Retina (tissue), 1 donor: Measurements from ENCODE around the gene IL36A.

Source experiments
- DNase-seq: peaks from one replicate; pipeline ENCODE4 v3.0.0-alpha.2; 2016

The IL36A gene

GRCh38 chr2:113009622-113010021 lies 4.4 kb downstream of the IL36A start:
- DNase-seq = no peak

- DNase-seq = no peak
Observed at GRCh38 chr2:113010088-113010487, 4.8 kb downstream of the IL36A start.

GRCh38 chr2:113011108-113011507 lies 5.8 kb downstream of the IL36A start:
- DNase-seq = no peak

- DNase-seq = no peak
Observed at GRCh38 chr2:113012436-113013335, 7.4 kb downstream of the IL36A start.

- no peak for DNase-seq
Observed at GRCh38 chr2:113013336-113013661, 8.0 kb downstream of the IL36A start.

- no peak for DNase-seq
Observed at GRCh38 chr2:113014067-113014466, 8.8 kb downstream of the IL36A start.

- DNase-seq = no peak
Observed at GRCh38 chr2:113015042-113015441, 9.8 kb downstream of the IL36A start.

- no peak for DNase-seq
Observed at GRCh38 chr2:113015655-113016054, 10.4 kb downstream of the IL36A start.

- DNase-seq = no peak
Observed at GRCh38 chr2:113018509-113018908, 13.2 kb downstream of the IL36A start.

GRCh38 chr2:113021312-113021711 lies 16.1 kb downstream of the IL36A start:
- no peak for DNase-seq

- DNase-seq = no peak
Observed at GRCh38 chr2:113024764-113025163, 19.5 kb downstream of the IL36A start.

GRCh38 chr2:113025737-113026136 lies 20.5 kb downstream of the IL36A start:
- no peak for DNase-seq

GRCh38 chr2:113027691-113028090 lies 22.4 kb downstream of the IL36A start:
- no peak for DNase-seq

GRCh38 chr2:113028112-113028511 lies 22.9 kb downstream of the IL36A start:
- no peak for DNase-seq

- no peak for DNase-seq
Observed at GRCh38 chr2:113032737-113033136, 27.5 kb downstream of the IL36A start.

GRCh38 chr2:113034016-113034415 lies 28.8 kb downstream of the IL36A start:
- DNase-seq = no peak

GRCh38 chr2:113036763-113037162 lies 31.5 kb downstream of the IL36A start:
- no peak for DNase-seq

GRCh38 chr2:113038291-113038690 lies 33.0 kb downstream of the IL36A start:
- DNase-seq = no peak

GRCh38 chr2:113039158-113039557 lies 33.9 kb downstream of the IL36A start:
- DNase-seq = no peak

GRCh38 chr2:113039719-113040118 lies 34.5 kb downstream of the IL36A start:
- no peak for DNase-seq

GRCh38 chr2:113041871-113042270 lies 36.6 kb downstream of the IL36A start:
- DNase-seq = no peak

GRCh38 chr2:113046465-113046864 lies 41.2 kb downstream of the IL36A start:
- no peak for DNase-seq

GRCh38 chr2:113050921-113051895 lies 45.9 kb downstream of the IL36A start:
- DNase-seq = no peak

- no peak for DNase-seq
Observed at GRCh38 chr2:113052396-113052917, 47.2 kb downstream of the IL36A start, which contains the start of gene IL36B. TSS of gene IL36B (minus strand) at chr2:113052867.
